Activated CD4-positive, alpha-beta T cell treated with anti-CD3 and anti-CD28 coated beads for 36 hours (primary cell): ENCODE results near the gene NDUFAF2. TPM values are rescaled to one million over a fixed set of nuclear protein-coding genes. Genes with fewer than 3 reads are reported as not detected.
A peak's percentile ranks its signal among the peaks of the same experiment; 100 is the strongest.
"Not testable (repeated sequence)": the region's sequence is repeated elsewhere in the genome, so short reads cannot be mapped to it uniquely, and the experiment has no call there.

Experiments used
- ATAC-seq: fragments of 200-7000 bp; cut with Tn5 transposase; one replicate; pipeline ENCODE4 v1.10.0; 2021; ENCODE audit warnings: mild to moderate bottlenecking, moderate library complexity
- CTCF ChIA-PET: fragments of 350-600 bp; sonication (Branson Sonifier 250); formaldehyde crosslinking; loops from one replicate; lab custom pipeline; 2021; ENCODE audit warnings: antibody characterized with exemption; lab: Charles Lee
- POLR2A ChIA-PET: fragments of 350-600 bp; sonication (Branson Sonifier 250); formaldehyde crosslinking; loops from one replicate; lab custom pipeline; 2021; ENCODE audit warnings: antibody characterized with exemption, inconsistent platforms; lab: Charles Lee
- DNase-seq: peaks from one replicate; pipeline ENCODE4 v3.0.0-alpha.2; 2020
- H3K27ac Mint-ChIP-seq: one replicate; pipeline ENCODE4 v1.8.0; 2021; ENCODE audit warnings: mixed read lengths
- H3K27me3 Mint-ChIP-seq: one replicate; pipeline ENCODE4 v1.8.0; 2021; ENCODE audit warnings: mixed read lengths
- H3K36me3 Mint-ChIP-seq: one replicate; pipeline ENCODE4 v1.8.0; 2021; ENCODE audit warnings: low read depth, mixed read lengths
- H3K4me1 Mint-ChIP-seq: one replicate; pipeline ENCODE4 v1.8.0; 2021; ENCODE audit warnings: mixed read lengths
- H3K4me3 Mint-ChIP-seq: one replicate; pipeline ENCODE4 v1.8.0; 2021; ENCODE audit warnings: mild to moderate bottlenecking, moderate library complexity, mixed read lengths
- H3K9me3 Mint-ChIP-seq: one replicate; pipeline ENCODE4 v1.8.0; 2021; ENCODE audit warnings: low read depth, mixed read lengths
- intact Hi-C, 2 experiments: fragments of 100-400 bp; cut with DNase I in 1 of 2; cut with micrococcal nuclease in 1 of 2; formaldehyde crosslinking; loops; one replicate each; pipeline versions ENCODE4 v1.14.2 to v1.15.1; 2022 to 2024; cut with DNase I, micrococcal nuclease
- total RNA-seq, 2 experiments: library from RNA; stranded (reverse); gene quantifications; one replicate each; pipeline ENCODE4 v1.2.3, GENCODE V29; 2021

The NDUFAF2 gene
- total RNA-seq, 2 experiments from 2014 or later = 39.3 to 46.6 TPM

- H3K4me3 Mint-ChIP-seq = no peak overlapping the region
- CTCF ChIA-PET = interaction anchor here (1.2 to 2.3 kb wide), 3 partner anchors 11 to 323 kb away, joined by 3 to 8 read pairs (median 5); no protein-coding TSS in a partner anchor
- POLR2A ChIA-PET = no interaction called here
- intact Hi-C loops = loop anchor here (2.0 to 10.0 kb wide), 2 partner anchors 13 to 977 kb away; partner anchors contain the start of genes ERCC8 (in 1 of the 2) and NDUFAF2 (in 1 of the 2)
- peaks cover 7% of the 10 kb centered on the region for H3K9me3 Mint-ChIP-seq
- peaks cover 9% of the 10 kb centered on the region for H3K4me1 Mint-ChIP-seq
- no peak for DNase-seq
- H3K27me3 Mint-ChIP-seq = no peaks in the 10 kb centered on the region
- peaks cover 7% of the 10 kb centered on the region for H3K36me3 Mint-ChIP-seq
- ATAC-seq = no peak
- H3K27ac Mint-ChIP-seq = no peak overlapping the region
Observed at GRCh38 chr5:60958088-60958487, 13.1 kb downstream of the NDUFAF2 start.

DNA sequence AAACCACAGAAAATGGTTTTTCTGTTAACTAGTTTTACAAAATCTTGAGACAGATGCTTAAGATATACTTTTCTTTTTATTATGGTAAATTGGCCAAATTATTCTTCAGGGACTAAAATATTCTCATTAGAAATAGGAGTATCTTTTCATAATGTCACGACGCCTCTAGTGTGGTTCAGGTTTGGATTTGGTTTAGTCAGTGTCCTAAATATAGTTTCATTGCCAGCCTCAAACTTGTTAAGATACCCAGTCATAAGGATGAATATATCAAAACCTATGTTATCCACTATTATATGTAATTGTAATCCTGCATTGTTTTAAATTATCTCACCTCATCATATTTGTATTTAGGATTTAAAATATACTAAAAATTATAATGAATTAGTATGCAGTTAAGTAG, 13.7 kb downstream of the NDUFAF2 start:
- H3K4me3 Mint-ChIP-seq = no peak overlapping the region
- ChIA-PET POLR2A (no interaction called here), CTCF (interaction anchor here (0.7 to 2.3 kb wide), 13 partner anchors 12 to 885 kb away, joined by 3 to 8 read pairs (median 3); partner anchors contain the start of gene ZSWIM6)
- peaks cover 7% of the 10 kb centered on the region for H3K36me3 Mint-ChIP-seq
- DNase-seq = no peak
- H3K27ac Mint-ChIP-seq = no peak overlapping the region
- peaks cover 7% of the 10 kb centered on the region for H3K9me3 Mint-ChIP-seq
- no peaks in the 10 kb centered on the region for H3K27me3 Mint-ChIP-seq
- peaks cover 12% of the 10 kb centered on the region for H3K4me1 Mint-ChIP-seq
- no peak for ATAC-seq
- intact Hi-C loops = loop anchor here (1.0 to 10.0 kb wide), 3 partner anchors 14 to 976 kb away; partner anchors contain the start of genes ERCC8 (in 1 of the 2) and NDUFAF2 (in 1 of the 2)

- POLR2A ChIA-PET = no interaction called here
- peaks cover 14% of the 10 kb centered on the region for H3K4me1 Mint-ChIP-seq
- peaks cover 7% of the 10 kb centered on the region for H3K9me3 Mint-ChIP-seq
- no peak overlapping the region for H3K27ac Mint-ChIP-seq
- peaks cover 7% of the 10 kb centered on the region for H3K36me3 Mint-ChIP-seq
- ATAC-seq (no peak), DNase-seq (no peak)
- CTCF ChIA-PET = interaction anchor here (0.7 to 2.3 kb wide), 14 partner anchors 12 to 884 kb away, joined by 3 to 8 read pairs (median 3); partner anchors contain the start of gene ZSWIM6
- no peaks in the 10 kb centered on the region for H3K27me3 Mint-ChIP-seq
- no peak overlapping the region for H3K4me3 Mint-ChIP-seq
- intact Hi-C loops = loop anchor here (1.0 to 10.0 kb wide), 3 partner anchors 14 to 976 kb away; partner anchors contain the start of genes ERCC8 (in 1 of the 2) and NDUFAF2 (in 1 of the 2)
Observed at GRCh38 chr5:60959156-60959555, 14.2 kb downstream of the NDUFAF2 start.

DNA sequence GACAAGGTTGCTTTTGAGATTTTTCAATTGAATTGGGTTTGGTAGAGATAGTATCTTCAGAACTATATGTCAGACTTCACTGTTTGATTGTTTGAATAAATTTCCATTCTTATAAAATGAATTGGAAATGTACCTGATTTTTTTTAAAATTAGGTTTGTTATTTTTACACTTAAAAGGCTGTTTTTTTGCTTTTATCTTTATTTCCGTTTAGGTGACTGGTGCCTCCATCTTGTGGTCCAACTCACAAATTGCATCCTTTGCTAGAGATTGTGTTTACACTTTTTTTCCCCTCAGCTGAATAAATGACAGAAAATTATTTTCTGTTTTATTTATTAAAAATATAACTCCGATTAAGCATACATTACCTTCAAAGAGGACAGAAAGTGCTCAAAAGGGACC, 15.6 kb downstream of the NDUFAF2 start:
- DNase-seq (peak; percentile 12), ATAC-seq (no peak)
- H3K36me3 Mint-ChIP-seq = peaks cover 7% of the 10 kb centered on the region
- ChIA-PET CTCF (no interaction called here), POLR2A (no interaction called here)
- intact Hi-C loops = no loop called here
- H3K4me1 Mint-ChIP-seq = peaks cover 14% of the 10 kb centered on the region
- H3K27me3 Mint-ChIP-seq = no peaks in the 10 kb centered on the region
- no peak overlapping the region for H3K27ac Mint-ChIP-seq
- peaks cover 5% of the 10 kb centered on the region for H3K9me3 Mint-ChIP-seq
- no peak overlapping the region for H3K4me3 Mint-ChIP-seq

GRCh38 chr5:60961685-60962084, 16.7 kb downstream of the NDUFAF2 start:
- no peak overlapping the region for H3K4me3 Mint-ChIP-seq
- no peak overlapping the region for H3K27ac Mint-ChIP-seq
- H3K27me3 Mint-ChIP-seq = no peaks in the 10 kb centered on the region
- ATAC-seq (no peak), DNase-seq (no peak)
- ChIA-PET POLR2A (no interaction called here), CTCF (interaction anchor here (0.6 kb wide), 1 partner anchor 10 kb away, joined by 3 read pairs; no protein-coding TSS in a partner anchor)
- H3K4me1 Mint-ChIP-seq = peaks cover 14% of the 10 kb centered on the region
- peaks cover 14% of the 10 kb centered on the region for H3K9me3 Mint-ChIP-seq
- H3K36me3 Mint-ChIP-seq = peaks cover 14% of the 10 kb centered on the region
- intact Hi-C loops = no loop called here

DNA sequence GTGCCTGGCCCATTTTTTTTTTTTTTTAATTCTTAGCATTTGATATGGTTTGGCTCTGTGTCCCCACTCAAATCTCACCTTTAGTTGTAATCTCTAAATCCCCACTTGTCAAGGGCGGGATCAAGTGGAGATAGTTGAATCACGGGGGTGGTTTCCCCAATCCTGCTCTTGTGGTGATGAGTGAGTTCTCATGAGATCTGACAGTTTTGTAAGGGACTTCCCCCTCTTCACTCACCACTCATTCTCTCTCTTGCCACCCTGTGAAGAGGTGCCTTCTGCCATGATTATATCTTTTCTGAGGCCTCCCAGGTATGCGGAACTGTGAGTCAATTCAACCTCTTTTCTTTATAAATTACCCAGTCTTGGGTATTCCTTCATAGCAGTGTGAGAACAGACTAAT, 27.2 kb downstream of the NDUFAF2 start:
- peak; percentile 75 for DNase-seq
- POLR2A ChIA-PET = no interaction called here

DNA sequence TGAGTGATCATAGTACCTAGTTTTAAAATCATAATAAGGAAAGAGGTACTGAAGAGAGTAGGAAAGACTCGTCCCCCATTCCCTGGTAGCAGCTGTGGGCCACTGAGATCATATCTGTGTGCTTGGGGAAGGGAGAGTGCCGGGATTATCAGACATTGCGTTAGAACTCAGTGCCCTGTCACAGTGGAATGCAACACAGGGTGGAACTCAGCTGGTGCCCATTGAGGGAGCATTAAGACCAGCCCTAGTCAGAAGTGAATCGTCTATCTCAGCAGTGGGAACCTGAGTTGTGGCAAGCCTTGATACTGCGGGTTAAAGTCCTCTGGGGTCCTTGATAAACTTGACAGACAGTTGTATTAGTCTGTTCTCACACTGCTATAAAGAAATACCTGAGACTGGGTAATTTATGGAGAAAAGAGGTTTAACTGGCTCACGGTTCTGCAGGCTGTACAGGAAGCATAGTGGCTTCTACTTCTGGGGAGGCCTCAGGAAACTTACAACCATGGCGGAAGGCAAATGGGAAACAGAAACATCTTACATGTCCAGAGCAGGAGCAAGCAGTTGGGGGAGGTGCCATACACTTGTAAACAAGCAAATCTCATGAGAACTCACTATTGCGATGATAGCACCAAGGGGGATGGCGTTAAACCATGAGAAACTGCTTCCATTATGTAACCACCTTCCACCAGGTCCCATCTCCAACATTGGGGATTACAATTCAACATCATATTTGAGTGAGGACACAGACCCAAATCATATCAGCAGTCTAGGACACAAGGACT, 33.1 kb downstream of the NDUFAF2 start:
- Mint-ChIP-seq H3K9me3 (peaks cover 19% of the 10 kb centered on the region), H3K4me1 (peaks cover 5% of the 10 kb centered on the region), H3K27me3 (no peaks in the 10 kb centered on the region), H3K27ac (no peak overlapping the region), H3K4me3 (no peak overlapping the region), H3K36me3 (peaks cover 41% of the 10 kb centered on the region)
- ChIA-PET CTCF (interaction anchor here (0.7 kb wide), 1 partner anchor 1755 kb away, joined by 4 read pairs; no protein-coding TSS in a partner anchor), POLR2A (no interaction called here)
- ATAC-seq (no peak), DNase-seq (no peak)
- intact Hi-C loops = no loop called here

More for the DNA sequence above, 27.2 kb downstream of the NDUFAF2 start:
- H3K4me1 Mint-ChIP-seq = peaks cover 19% of the 10 kb centered on the region
- peaks cover 46% of the 10 kb centered on the region for H3K36me3 Mint-ChIP-seq
- intact Hi-C loops = loop anchor here (1.0 to 5.0 kb wide), 5 partner anchors 27 to 437 kb away; partner anchors contain the start of genes SMIM15 (in 2 of the 2), ERCC8 (in 1 of the 2), NDUFAF2 (in 1 of the 2) and ZSWIM6 (in 1 of the 2)
- H3K9me3 Mint-ChIP-seq = peaks cover 25% of the 10 kb centered on the region
- ATAC-seq = peak; percentile 100
- H3K27me3 Mint-ChIP-seq = no peaks in the 10 kb centered on the region
- CTCF ChIA-PET = no interaction called here
- no peak overlapping the region for H3K4me3 Mint-ChIP-seq
- H3K27ac Mint-ChIP-seq = peak overlapping the region; percentile 6

- intact Hi-C loops = no loop called here
Observed at GRCh38 chr5:60978968-60979367, 34.0 kb downstream of the NDUFAF2 start.

DNA sequence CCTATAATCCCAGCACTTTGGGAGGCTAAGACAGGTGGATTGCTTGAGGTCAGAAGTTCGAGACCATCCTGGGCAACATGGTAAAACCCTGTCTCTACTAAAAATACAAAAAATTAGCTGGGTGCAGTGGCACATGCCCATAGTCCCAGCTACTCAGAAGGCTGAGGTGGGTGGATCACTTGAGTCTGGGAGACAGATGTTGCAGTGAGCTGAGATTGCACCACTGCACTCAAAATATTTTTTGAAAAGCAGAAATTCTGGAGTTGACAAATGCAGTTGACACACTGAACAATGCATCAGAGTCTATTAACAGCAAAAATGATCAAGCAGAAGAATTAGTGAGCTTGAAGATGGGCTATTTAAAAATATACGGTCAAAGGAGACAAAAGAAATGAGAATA, 35.5 kb downstream of the NDUFAF2 start:
- H3K27me3 Mint-ChIP-seq = no peaks in the 10 kb centered on the region
- intact Hi-C loops = no loop called here
- no peak for DNase-seq
- ChIA-PET POLR2A (no interaction called here), CTCF (no interaction called here)
- no peak overlapping the region for H3K4me3 Mint-ChIP-seq
- peaks cover 26% of the 10 kb centered on the region for H3K9me3 Mint-ChIP-seq
- peaks cover 2% of the 10 kb centered on the region for H3K4me1 Mint-ChIP-seq
- ATAC-seq = no peak
- peaks cover 42% of the 10 kb centered on the region for H3K36me3 Mint-ChIP-seq
- no peak overlapping the region for H3K27ac Mint-ChIP-seq

More at GRCh38 chr5:60978968-60979367, 34.0 kb downstream of the NDUFAF2 start:
- ChIA-PET POLR2A (no interaction called here), CTCF (interaction anchor here (0.7 kb wide), 1 partner anchor 1756 kb away, joined by 4 read pairs; no protein-coding TSS in a partner anchor)
- Mint-ChIP-seq H3K4me1 (peaks cover 5% of the 10 kb centered on the region), H3K9me3 (peaks cover 19% of the 10 kb centered on the region), H3K4me3 (no peak overlapping the region), H3K27ac (no peak overlapping the region), H3K36me3 (peaks cover 38% of the 10 kb centered on the region), H3K27me3 (no peaks in the 10 kb centered on the region)
- no peak for ATAC-seq
- DNase-seq = no peak

DNA sequence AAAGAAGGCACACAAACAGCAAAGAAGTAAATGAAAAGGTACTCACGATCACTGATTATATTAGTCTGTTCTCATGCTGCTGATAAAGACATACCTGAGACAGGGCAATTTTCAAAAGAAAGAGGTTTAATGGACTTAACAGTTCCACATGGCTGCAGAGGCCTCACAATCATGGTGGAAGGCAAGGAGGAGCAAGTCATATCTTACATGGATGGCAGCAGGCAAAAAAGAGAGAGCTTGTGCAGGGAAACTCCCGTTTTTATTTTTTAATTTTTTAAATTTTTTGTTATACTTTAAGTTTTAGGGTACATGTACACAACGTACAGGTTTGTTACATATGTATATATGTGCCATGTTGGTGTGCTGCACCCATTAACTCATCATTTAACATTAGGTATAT, 37.1 kb downstream of the NDUFAF2 start:
- H3K4me3 Mint-ChIP-seq, H3K27me3 Mint-ChIP-seq, CTCF ChIA-PET, H3K4me1 Mint-ChIP-seq, ATAC-seq, intact Hi-C loops, POLR2A ChIA-PET, H3K27ac Mint-ChIP-seq, DNase-seq: not testable (repeated sequence)
- Mint-ChIP-seq H3K9me3 (peaks cover 38% of the 10 kb centered on the region), H3K36me3 (peaks cover 50% of the 10 kb centered on the region)

DNA sequence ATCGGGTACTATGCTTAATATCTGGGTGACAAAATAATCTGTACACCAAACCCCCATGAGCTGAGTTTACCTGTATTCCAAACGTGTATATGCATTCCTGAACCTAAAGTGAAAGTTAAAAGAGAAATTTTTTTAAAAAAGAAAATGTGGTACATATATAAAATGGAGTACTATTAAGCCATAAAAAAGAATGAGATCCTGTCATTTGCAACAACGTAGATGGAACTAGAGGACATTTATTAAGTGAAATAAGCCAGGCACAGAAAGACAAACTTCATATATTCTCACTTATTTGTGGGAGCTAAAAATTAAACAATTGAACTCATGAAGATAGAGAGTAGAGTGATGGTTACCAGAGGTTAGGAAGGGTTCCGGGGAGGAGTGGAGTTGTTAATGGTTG, 44.8 kb downstream of the NDUFAF2 start:
- no peak overlapping the region for H3K4me3 Mint-ChIP-seq
- no peak overlapping the region for H3K27ac Mint-ChIP-seq
- no peak for DNase-seq
- peaks cover 3% of the 10 kb centered on the region for H3K4me1 Mint-ChIP-seq
- no peak for ATAC-seq
- intact Hi-C loops = no loop called here
- H3K27me3 Mint-ChIP-seq = no peaks in the 10 kb centered on the region
- peaks cover 53% of the 10 kb centered on the region for H3K36me3 Mint-ChIP-seq
- H3K9me3 Mint-ChIP-seq = peaks cover 54% of the 10 kb centered on the region
- ChIA-PET CTCF (no interaction called here), POLR2A (no interaction called here)
